ENCODE data around the gene TMEM117.
"Not testable (repeated sequence)": the region's sequence is repeated elsewhere in the genome, so short reads cannot be mapped to it uniquely, and the experiment has no call there.

- TF ChIP-seq POLR2A (IDR thresholded peaks at IDR 0.05; ENCODE audit: low read depth, low read length); TAF1 (IDR thresholded peaks at IDR 0.05; ENCODE audit: borderline replicate concordance, low read depth, low read length): not testable (repeated sequence)
These were observed 191.0 kb downstream of the TMEM117 start for GRCh38 chr12:44026926-44027325.

Data from GM12892 (cell line).